ENCODE data around the gene STX5.

GRCh38 chr11:62786318-62787004, 45.4 kb downstream of the STX5 start:
- TF ChIP-seq CTCF (IDR thresholded peaks at IDR 0.05; ENCODE audit: insufficient read depth, low read length) (peak; percentile 85), POLR2AphosphoS5 (IDR thresholded peaks at IDR 0.05; ENCODE audit: low read depth) (no peak; the same call in 1 of the 2 replicates)

Data from HL-60 (cell line).